GM19468 (cell line): ENCODE data around the gene HSPA1L.
A peak's percentile ranks its signal among the peaks of the same experiment; 100 is the strongest.
"Not testable (repeated sequence)": the region's sequence is repeated elsewhere in the genome, so short reads cannot be mapped to it uniquely, and the experiment has no call there.

Experiments used
- ATAC-seq: cut with Tn5 transposase; IDR thresholded peaks from one replicate; pipeline ENCODE4 v1.9.1; 2021; ENCODE audit warnings: mild to moderate bottlenecking, moderate library complexity, moderate number of reproducible peaks; ENCODE audit not compliant: unreplicated experiment; ENCODE audit errors: extremely low read depth

The HSPA1L gene

DNA sequence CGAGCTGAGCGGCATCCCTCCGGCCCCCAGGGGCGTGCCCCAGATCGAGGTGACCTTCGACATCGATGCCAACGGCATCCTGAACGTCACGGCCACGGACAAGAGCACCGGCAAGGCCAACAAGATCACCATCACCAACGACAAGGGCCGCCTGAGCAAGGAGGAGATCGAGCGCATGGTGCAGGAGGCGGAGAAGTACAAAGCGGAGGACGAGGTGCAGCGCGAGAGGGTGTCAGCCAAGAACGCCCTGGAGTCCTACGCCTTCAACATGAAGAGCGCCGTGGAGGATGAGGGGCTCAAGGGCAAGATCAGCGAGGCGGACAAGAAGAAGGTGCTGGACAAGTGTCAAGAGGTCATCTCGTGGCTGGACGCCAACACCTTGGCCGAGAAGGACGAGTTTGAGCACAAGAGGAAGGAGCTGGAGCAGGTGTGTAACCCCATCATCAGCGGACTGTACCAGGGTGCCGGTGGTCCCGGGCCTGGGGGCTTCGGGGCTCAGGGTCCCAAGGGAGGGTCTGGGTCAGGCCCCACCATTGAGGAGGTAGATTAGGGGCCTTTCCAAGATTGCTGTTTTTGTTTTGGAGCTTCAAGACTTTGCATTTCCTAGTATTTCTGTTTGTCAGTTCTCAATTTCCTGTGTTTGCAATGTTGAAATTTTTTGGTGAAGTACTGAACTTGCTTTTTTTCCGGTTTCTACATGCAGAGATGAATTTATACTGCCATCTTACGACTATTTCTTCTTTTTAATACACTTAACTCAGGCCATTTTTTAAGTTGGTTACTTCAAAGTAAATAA is 2.2 kb upstream of the HSPA1L start:
- ATAC-seq: not testable (repeated sequence)

DNA sequence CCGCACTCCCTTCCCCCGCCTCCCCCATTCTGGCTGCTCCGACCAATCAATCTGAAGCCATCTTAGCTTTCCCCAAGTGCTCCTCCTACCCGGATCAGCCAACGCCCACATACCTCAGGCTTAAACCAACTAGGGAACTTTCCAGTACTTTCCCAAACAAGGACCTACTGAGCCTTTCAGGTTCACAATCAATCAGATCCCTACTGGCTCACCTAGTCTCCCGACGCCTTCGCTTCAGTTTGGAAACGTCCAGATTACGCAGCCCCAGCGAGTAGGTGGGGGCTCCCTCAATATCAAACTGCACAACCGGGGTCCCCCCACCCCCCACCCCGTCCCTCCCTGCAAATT is 432 bp downstream of the HSPA1L start:
- ATAC-seq: no peak

DNA sequence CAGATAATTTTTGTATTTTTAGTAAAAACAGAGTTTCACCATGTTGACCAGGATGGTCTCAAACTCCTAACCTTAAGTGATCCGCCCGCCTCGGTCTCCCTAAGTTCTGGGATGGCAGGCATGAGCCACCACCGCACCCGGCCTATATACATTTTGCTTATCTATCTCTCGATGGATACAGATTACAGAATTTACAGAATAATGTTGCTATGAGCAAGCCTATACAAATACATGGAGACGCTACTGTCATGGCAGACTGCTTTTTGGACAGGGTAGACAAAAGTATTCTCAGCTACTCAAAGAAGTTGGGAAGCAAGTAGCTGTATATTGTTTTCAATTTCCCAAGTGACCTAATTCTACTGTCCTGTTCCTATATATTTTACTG is 1.6 kb downstream of the HSPA1L start:
- no peak for ATAC-seq

DNA sequence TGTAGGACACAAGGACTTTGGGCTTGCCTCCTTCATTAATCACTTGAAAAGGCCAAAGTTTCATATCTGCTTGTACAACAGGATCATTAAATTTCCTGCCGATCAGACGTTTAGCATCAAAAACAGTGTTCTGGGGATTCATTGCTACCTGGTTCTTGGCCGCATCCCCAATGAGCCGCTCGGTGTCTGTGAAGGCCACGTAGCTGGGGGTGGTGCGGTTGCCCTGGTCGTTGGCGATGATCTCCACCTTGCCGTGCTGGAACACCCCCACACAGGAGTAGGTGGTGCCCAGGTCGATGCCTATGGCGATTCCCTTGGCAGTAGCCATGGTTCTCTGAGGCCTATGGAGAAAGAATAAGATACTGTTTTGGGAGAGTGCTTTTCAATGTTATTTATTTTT is 3.4 kb downstream of the HSPA1L start:
- ATAC-seq: no peak

DNA sequence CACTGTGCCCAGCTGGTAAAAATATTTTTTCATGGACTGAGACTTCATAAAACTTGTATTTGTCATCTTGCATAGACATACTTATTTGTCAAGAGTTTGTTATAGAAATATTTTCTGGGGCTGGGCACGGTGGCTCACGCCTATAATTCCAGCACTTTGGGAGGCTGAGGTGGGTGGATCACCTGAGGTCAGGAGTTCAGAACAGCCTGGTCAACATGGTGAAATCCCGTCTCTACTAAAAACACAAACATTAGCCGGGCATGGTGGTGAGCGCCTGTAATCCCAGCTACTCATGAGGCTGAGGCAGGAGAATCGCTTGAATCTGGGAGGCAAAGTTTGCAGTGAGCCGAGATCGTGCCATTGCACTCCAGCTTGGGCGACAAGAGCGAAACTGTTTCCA is 6.5 kb downstream of the HSPA1L start:
- not testable (repeated sequence) for ATAC-seq

DNA sequence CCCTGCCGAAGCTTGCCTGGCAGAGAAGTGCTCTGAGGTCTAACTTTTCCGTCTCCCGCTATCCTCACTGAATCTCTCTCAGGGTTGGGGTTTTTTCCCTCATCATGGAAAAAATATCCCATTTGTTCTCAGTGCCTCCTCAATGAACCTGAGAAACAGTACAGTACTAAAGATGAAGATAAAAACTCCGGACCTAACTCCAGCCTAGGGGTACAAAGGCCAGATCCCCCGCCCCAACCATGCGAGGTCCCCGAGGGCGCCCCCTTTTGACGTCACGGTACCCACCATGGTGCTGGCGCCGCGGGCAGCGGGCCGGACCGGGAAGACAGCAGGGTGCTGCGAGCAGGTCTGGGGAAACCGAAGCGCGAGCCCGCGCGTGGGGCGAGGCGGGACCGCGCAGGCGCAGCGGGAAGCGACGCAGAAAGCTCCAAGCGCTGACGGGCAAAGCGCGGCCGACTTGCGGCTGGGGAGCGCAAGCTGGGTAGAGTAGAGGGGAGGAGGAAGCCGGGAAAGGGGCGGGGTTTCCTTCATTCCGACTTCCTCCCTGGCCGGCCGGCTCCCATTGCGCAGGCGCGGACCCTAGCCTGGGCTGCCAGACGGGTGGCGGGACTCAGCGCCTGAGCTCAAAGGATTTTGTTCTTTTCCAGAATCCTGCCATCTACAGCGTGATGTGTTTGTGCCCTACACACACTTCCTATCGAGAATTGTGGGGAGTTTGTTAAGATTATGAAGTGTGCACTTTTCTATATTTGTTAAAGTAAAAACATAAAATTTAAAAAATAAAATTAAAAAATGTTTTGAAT is 8.4 kb downstream of the HSPA1L start, which contains the start of gene LSM2:
TSS of gene LSM2 (minus strand) at position 497 of the 803 bp plus-strand sequence. CDS start at position 288, 209 bp downstream.
- peak; percentile 83 for ATAC-seq

DNA sequence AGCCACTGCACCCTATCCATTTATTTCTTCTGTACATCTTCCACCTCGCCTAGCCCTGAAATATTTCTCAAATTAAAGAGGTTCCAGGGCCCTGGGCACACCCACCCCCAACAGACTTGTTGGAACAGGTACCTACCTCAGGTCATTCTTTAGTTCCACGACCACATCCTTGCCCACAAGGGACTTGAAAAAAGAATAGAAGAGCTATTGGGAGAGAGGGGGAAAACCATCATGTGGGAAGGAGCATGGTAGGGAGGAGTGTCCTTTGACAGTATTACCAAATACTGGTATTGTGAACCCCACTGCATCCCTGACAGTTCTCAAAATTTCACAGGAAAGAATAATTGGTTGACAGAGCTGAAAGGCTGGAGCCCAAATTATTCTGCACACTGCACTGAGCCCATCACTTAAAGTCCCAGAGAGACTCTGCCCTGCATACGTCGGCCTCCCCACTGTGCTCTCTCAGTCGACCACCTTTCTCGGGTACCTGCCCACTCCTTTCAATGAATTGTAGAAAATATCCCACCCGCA is 9.1 kb downstream of the HSPA1L start:
- no peak for ATAC-seq

DNA sequence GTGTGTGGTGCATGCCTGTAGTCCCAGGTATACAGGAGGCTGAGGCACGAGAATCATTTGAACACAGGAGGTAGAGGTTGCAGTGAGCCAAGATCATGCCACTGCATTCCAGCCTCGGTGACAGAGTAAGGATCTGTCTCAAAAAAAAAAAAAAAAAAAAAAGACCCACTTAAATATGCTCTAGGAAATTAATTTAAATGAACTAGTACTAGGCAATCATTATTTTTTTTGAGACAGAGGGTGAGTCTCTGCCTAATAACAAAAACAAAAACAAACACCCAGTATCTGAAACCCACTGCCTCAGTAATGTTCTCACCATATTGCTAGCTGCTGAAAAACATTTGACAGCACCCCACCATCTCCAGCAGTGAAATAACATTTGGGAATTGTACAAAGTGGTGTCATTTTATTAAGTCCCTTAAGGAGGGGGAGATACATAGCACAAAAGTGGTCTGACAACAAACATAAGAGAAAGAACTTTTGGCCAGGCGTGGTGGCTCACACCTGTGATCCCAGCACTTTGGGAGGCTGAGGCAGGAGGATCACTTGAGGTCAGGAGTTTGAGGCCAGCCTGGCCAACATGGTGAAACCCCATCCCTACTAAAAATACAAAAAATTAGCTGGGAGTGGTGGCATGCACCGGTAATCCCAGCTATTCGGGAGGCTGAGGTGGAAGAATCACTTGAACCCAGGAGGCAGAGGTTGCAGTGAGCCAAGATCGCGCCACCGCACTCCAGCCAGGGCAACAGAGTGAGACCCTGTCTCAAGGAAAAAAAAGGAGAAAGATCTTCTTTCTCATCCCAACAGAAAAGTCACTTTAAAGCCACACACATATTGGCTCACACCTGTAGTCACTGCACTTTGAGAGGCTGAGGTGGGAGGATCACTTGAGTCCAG is 13.8 kb downstream of the HSPA1L start:
- not testable (repeated sequence) for ATAC-seq

DNA sequence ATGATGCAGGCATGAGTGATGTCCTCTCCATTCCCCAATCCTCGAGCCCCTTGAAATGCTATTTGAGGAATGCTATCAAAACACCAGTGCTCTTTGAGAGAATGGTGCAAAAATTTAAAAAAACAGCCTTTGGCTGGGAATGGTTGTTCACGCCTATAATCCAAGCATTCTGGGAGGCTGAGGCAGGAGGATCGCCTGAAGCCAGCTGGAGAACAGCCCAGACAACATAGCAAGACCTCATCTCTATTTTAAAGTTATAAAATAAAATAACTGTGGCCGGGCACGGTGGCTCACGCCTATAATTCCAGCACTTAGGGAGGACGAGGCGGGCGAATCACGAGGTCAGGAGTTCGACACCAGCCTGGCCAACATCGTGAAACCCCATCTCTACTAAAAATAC is 15.3 kb downstream of the HSPA1L start:
- no peak for ATAC-seq

DNA sequence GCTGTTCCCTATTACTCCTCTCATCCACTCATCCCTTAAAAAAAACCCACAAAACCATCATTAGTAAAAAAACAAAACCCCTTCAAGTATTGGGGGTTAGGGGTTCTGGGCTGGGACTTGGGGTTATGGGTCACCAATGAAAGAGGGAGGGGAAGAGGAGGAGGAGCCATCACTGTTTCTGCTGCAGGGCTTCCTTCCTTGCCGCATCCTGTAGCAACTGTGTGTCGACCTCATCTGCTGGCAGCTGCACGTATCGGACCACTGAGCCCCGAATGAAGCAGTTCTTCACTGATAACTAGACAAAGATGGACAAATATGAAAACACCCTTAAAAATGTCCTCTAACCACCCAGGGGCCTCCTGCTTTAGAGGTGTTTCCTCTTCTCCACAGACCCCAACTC is 17.5 kb downstream of the HSPA1L start:
- no peak for ATAC-seq

DNA sequence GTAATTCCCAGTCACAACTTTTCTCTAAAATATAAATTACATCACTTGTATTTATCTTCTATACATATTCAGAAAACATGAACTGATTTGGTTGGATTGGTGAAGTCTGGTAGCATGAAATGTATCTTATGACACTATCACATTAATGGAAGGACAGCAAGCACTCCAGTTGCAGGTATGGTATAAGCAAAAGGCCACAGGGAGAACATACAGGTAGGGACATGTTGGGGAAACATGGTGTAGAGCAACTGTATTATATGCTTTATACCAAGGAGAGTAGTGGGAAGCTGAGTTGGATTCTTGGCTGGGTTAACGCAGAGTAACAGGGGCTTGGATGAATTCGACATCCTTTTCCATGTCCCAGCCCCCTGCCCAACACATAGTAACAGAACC is 18.1 kb downstream of the HSPA1L start:
- no peak for ATAC-seq

DNA sequence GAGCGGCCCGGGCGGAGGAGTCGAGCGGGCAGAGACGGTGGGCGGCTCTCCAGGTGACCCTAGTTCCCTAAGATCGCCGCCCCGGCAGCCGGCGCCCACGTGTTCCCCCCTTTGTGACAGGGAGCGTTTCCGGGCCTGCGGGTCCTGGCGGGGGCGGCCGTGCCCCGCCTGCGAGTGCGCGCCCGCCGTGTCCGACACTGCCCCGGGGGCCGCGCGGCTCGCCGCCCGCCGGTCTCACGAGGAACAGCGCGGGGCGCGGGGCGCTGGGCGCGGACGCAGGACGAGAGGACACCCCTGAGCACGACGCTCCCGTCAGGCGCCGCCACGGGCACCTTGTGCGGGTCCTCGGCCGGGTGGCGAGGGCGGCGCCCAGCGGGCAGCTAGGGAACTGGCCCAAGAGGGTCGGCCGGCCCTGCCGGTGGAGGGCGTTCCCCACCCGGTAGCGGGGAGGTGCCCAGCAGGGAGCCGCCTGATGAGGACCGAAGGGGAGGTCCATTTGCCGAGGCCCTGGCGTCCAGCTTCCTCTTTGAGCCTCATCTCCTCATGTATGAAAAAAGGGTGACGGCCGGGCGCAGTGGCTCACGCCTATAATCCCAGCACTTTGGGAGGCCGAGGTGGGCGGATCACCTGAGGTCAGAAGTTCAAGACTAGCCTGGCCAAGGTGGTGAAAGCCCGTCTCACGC is 19.3 kb downstream of the HSPA1L start, which contains the start of gene VARS1:
TSS of gene VARS1 (minus strand) at position 137 of the 683 bp plus-strand sequence. CDS start 535 bp downstream, outside the sequence.
- peak; percentile 53 for ATAC-seq

DNA sequence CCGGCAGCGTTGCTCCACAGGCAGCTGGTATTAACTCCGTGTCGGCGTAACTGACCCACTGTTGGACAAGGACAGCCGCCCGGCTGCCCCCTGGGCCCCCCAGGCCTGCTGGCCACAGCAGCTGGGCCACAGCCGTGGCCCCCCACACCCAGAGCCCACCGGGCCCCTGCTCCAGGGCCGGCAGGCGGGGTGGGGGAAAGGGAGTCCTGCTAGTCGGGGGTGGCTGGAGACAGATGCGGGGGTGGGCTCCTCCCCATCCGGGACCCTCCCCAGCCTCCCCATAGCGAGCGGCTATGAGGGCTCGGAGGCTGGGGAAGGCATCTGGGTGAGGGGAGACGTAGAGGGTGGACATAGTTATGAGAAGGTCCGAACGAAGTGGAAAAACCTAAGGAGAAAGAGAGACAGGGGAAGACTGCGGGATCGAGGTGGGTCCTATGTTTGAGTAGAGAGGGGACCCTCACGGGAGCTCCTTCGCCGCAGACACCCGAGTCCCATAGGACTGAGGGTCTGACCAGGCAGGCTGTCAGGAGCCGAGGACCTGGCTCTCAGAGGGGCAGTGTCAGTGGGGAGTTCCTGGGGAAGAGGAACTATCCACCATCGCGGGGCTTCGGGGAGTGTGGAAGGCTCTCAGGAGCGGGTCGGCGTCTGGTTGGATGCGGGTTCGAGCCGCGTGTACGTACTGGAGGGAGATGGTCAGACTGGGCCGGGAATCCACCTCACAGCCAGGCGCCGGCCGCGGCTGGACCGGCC is 20.0 kb downstream of the HSPA1L start:
- ATAC-seq: no peak

DNA sequence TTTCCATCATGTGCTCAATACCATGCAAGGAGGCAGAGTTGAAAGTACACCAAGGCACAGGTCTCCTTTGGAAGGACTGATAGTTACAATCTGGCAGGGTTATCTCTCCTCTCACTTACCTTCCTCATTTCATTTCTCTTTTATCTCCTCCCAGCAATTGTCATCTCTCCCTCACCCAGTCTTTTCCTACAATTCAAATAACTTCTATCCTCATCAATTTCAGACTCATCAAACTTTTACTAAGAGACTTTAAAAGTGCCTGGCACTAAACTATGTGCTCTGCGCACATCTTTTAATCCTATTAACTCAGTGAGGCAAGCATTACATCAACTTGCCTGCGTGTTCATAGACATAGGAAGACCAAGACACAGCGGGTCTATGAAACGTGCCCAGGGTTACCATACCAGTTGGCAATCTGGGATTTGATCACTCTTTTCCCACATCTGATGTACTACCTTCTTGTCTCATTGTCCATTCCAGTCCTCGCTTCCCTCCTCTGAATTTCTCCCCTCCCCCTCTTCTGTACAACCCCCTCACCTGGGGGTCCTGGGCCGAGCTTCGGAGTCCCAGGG is 20.7 kb downstream of the HSPA1L start:
- no peak for ATAC-seq

DNA sequence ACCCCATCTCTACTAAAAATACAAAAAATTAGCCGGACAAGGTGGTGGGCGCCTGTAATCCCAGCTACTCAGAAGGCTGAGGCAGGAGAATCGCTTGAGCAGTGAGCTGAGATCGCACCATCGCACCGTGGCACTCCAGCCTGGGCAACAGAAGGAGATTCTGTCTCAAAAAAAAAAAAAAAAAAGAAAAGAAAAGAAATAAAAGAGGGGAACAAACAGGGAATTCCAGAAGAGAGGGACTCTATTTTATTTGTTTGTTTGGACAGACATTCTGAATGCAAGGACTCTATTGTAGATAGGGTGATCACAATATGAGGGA is 21.2 kb downstream of the HSPA1L start:
- not testable (repeated sequence) for ATAC-seq

DNA sequence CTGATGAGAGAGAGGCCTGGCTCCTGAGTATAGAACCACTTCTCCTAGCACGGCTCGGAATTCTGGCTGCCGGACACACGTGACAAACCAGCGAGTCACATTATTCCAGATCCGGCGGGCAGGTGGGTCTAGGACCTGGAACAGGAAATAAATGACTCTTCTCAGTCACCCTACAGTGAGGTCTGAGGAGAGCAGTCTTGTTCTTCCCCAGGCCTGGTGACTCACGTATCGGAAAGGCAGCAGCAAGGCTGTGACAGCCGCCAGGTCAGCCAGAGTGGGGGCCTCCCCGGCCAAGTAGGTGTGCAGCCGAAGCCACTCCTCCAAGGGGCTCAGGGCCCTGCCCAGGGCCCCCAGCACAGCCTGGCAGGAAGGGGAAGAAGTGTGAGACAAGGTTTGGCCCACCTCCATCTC is 22.3 kb downstream of the HSPA1L start:
- no peak for ATAC-seq

DNA sequence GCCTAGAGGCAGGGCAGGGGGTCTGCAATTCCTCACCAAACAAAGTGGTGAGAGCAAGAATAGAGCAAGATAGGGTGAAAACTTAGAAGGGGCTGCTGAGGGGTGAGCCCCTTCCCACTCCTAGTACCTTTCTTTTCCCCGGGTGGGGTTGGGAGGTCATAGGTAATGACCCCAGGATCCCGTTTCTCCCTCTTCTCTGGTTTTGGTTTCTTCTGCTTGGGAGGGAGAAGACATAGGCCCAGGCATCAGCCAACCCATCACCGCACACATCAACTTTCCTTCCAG is 23.1 kb downstream of the HSPA1L start:
- ATAC-seq: no peak

DNA sequence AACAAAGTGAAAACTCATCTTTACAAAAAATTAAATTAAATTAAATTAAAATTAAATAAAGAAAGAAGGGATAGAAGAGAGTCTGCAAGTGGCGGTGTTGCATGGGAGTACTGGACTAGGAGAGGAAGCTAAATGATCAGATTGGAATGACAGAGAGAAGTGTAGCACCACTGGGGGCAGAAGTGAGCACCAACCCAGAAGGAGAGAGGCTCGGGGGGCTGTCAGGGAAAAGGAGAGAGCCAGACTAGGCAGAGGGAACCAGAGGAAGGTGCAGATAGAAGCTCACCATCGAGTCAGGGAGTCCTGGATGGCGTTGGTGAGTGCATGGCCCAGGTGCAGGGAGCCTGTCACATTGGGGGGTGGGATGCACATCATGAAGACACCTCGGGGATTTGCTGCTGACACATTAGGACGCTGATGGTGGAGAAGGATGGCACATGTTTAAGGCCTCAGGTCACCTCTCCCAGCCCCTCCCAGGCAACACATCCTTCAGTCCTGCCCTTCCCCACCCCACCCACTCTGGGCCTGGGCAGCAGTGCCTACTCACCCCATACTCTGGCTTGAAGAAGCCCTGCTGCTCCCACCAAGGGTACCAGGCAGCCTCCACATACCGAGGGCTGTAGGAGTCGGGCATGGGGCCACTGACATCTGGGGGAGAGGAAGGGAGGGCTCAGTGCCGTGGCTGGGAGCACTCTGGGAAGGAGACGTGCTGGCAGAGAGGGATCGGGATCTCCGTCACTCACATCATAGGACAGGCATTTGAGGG is 23.6 kb downstream of the HSPA1L start:
- ATAC-seq: no peak
